ENCODE measurements around the gene CCDC159.

- TF ChIP-seq CTCF (IDR thresholded peaks at IDR 0.05) (no peak), POLR2A (IDR thresholded peaks at IDR 0.05) (no peak), EP300 (IDR thresholded peaks at IDR 0.05) (no peak)
Measured at GRCh38 chr19:11300811-11301120, 45.6 kb upstream of the CCDC159 start.
